IMR-90 (cell line): ENCODE results near the gene SPATA16. TPM values are rescaled to one million over a fixed set of nuclear protein-coding genes. Genes with fewer than 3 reads are reported as not detected.

ENCODE experiments used
- ATAC-seq: fragments of 200-7000 bp; cut with Tn5 transposase; 2 replicates; pipeline ENCODE4 v1.9.1; 2020; ENCODE audit warnings: low read depth, mild to moderate bottlenecking, moderate library complexity
- BruUV-seq: library from RNA; stranded (reverse); fragments of 400-500 nt; replicated peaks from 2 replicates; lab custom pipeline; 2021; lab: Mats Ljungman, UMichigan
- CTCF ChIA-PET: fragments of 300-600 bp; formaldehyde crosslinking; extraction: SDS; loops from one replicate; lab custom pipeline; 2021; ENCODE audit warnings: antibody characterized with exemption; lab: Yijun Ruan, JAX
- POLR2A ChIA-PET: fragments of 300-600 bp; sonication (Branson Sonifier 250); formaldehyde crosslinking; loops from one replicate; lab custom pipeline; 2022; ENCODE audit warnings: antibody characterized with exemption; ENCODE audit not compliant: unreplicated experiment; lab: Charles Lee
- DNase-seq: peaks from one replicate; pipeline ENCODE4 v3.0.0; 2013
- H2AFZ ChIP-seq: replicated peaks from 2 replicates; pipeline ENCODE3; 2013; ENCODE audit warnings: low read length, mild to moderate bottlenecking; ENCODE audit not compliant: poor library complexity
- H2AK5ac ChIP-seq: 2 replicates; pipeline ENCODE4 v1.6.1; 2013; ENCODE audit warnings: low read depth, low read length, inconsistent platforms
- H2AK9ac ChIP-seq: replicated peaks from 2 replicates; pipeline ENCODE3; 2013; ENCODE audit warnings: mild to moderate bottlenecking, low read depth, low read length, moderate library complexity; ENCODE audit not compliant: poor library complexity
- H2BK120ac ChIP-seq: 2 replicates; pipeline ENCODE4 v1.6.1; 2013; ENCODE audit warnings: low read depth, low read length, inconsistent platforms
- H2BK15ac ChIP-seq: 3 replicates; pipeline ENCODE4 v1.6.1; 2013; ENCODE audit warnings: low read depth, low read length, inconsistent platforms
- H2BK20ac ChIP-seq: 2 replicates; pipeline ENCODE4 v1.6.1; 2013; ENCODE audit warnings: low read depth, mild to moderate bottlenecking, inconsistent platforms, low read length, moderate library complexity
- H2BK5ac ChIP-seq: 2 replicates; pipeline ENCODE4 v1.6.1; 2013; ENCODE audit warnings: mild to moderate bottlenecking, low read depth, low read length, inconsistent platforms; ENCODE audit not compliant: poor library complexity, severe bottlenecking
- H3K14ac ChIP-seq: replicated peaks from 2 replicates; pipeline ENCODE4 v1.6.1; 2013; ENCODE audit warnings: low read depth, low read length, inconsistent platforms
- H3K18ac ChIP-seq: 2 replicates; pipeline ENCODE4 v1.6.1; 2013; ENCODE audit warnings: low read depth, low read length, control low read depth
- H3K23ac ChIP-seq: 2 replicates; pipeline ENCODE4 v1.6.1; 2013; ENCODE audit warnings: low read depth, low read length, inconsistent platforms
- H3K27ac ChIP-seq: 2 replicates; pipeline ENCODE4 v1.5.1; 2013; ENCODE audit warnings: mild to moderate bottlenecking, control low read depth, low read length; ENCODE audit not compliant: insufficient read depth
- H3K27me3 ChIP-seq: 2 replicates; pipeline ENCODE4 v1.6.1; 2013; ENCODE audit warnings: low read length; ENCODE audit not compliant: control insufficient read depth, insufficient read depth
- H3K36me3 ChIP-seq: 2 replicates; pipeline ENCODE4 v1.6.1; 2013; ENCODE audit warnings: low read length, mixed read lengths; ENCODE audit not compliant: control insufficient read depth, insufficient read depth
- H3K4ac ChIP-seq: 2 replicates; pipeline ENCODE4 v1.6.1; 2013; ENCODE audit warnings: low read depth, low read length, inconsistent platforms
- H3K4me1 ChIP-seq: 2 replicates; pipeline ENCODE4 v1.6.1; 2013; ENCODE audit warnings: low read length, mixed read lengths; ENCODE audit not compliant: control insufficient read depth, insufficient read depth
- H3K4me2 ChIP-seq: 2 replicates; pipeline ENCODE4 v1.6.1; 2013; ENCODE audit warnings: low read depth, mild to moderate bottlenecking, control low read depth, low read length, moderate library complexity
- H3K4me3 ChIP-seq: 2 replicates; pipeline ENCODE4 v1.5.1; 2013; ENCODE audit warnings: low read depth, mild to moderate bottlenecking, control low read depth, low read length, moderate library complexity; ENCODE audit not compliant: insufficient read depth
- H3K56ac ChIP-seq: 2 replicates; pipeline ENCODE4 v1.6.1; 2013; ENCODE audit warnings: low read length, inconsistent platforms; ENCODE audit not compliant: insufficient read depth; ENCODE audit errors: extremely low read depth
- H3K79me1 ChIP-seq, 2 experiments: 2 replicates each; pipeline ENCODE4 v1.6.1; 2013; ENCODE audit warnings: low read length in 2 of 2, inconsistent platforms in 1 of 2, low read depth in 1 of 2
- H3K9ac ChIP-seq: 2 replicates; pipeline ENCODE4 v1.6.1; 2013; ENCODE audit warnings: low read depth, low read length, control low read depth
- H3K9me1 ChIP-seq: 2 replicates; pipeline ENCODE4 v1.6.1; 2013; ENCODE audit warnings: low read length, inconsistent platforms; ENCODE audit not compliant: insufficient read depth
- H3K9me3 ChIP-seq: 2 replicates; pipeline ENCODE4 v1.6.1; 2013; ENCODE audit warnings: low read length; ENCODE audit not compliant: control insufficient read depth, insufficient read depth
- H4K20me1 ChIP-seq: 2 replicates; pipeline ENCODE4 v1.6.1; 2013; ENCODE audit warnings: low read length, inconsistent platforms; ENCODE audit not compliant: insufficient read depth
- H4K5ac ChIP-seq: 2 replicates; pipeline ENCODE4 v1.6.1; 2013; ENCODE audit warnings: mild to moderate bottlenecking, low read depth, low read length, control low read depth
- H4K8ac ChIP-seq, 2 experiments: 2 replicates each; pipeline ENCODE4 v1.6.1; 2013; ENCODE audit warnings: low read depth in 2 of 2, low read length in 2 of 2, control low read depth in 1 of 2, inconsistent platforms in 1 of 2
- H4K91ac ChIP-seq: 2 replicates; pipeline ENCODE4 v1.6.1; 2013; ENCODE audit warnings: low read depth, low read length, inconsistent platforms; ENCODE audit not compliant: insufficient read depth
- BHLHE40 ChIP-seq: fragments of 150-350 bp; IDR thresholded peaks from 2 replicates; pipeline ENCODE4 v1.6.1; 2016; ENCODE audit warnings: mild to moderate bottlenecking, low read depth, low read length
- CEBPB ChIP-seq: IDR thresholded peaks from 2 replicates; pipeline ENCODE4 v1.6.1; 2012; ENCODE audit warnings: low read depth, low read length, improper control_type of control experiment
- CHD1 ChIP-seq: IDR thresholded peaks from 2 replicates; pipeline ENCODE4 v1.6.1; 2012; ENCODE audit warnings: low read depth, low read length, improper control_type of control experiment
- CTCF ChIP-seq: conservative IDR thresholded peaks from 2 replicates; pipeline ENCODE4 v1.5.1; 2012; ENCODE audit warnings: mild to moderate bottlenecking, low read depth, low read length, improper control_type of control experiment
- ELK1 ChIP-seq: fragments of 150-350 bp; IDR thresholded peaks from 2 replicates; pipeline ENCODE4 v1.6.1; 2016; ENCODE audit warnings: low read depth, mild to moderate bottlenecking, low read length, moderate library complexity, borderline replicate concordance
- FOS ChIP-seq: fragments of 150-350 bp; IDR thresholded peaks from 2 replicates; pipeline ENCODE4 v1.6.1; 2016; ENCODE audit warnings: low read depth, low read length
- MAFK ChIP-seq: IDR thresholded peaks from 2 replicates; pipeline ENCODE4 v1.6.1; 2012; ENCODE audit warnings: low read depth, low read length, improper control_type of control experiment
- MAZ ChIP-seq: IDR thresholded peaks from 2 replicates; pipeline ENCODE4 v1.6.1; 2012; ENCODE audit warnings: low read depth, mild to moderate bottlenecking, low read length, improper control_type of control experiment, moderate library complexity, borderline replicate concordance
- MXI1 ChIP-seq: IDR thresholded peaks from 2 replicates; pipeline ENCODE4 v1.6.1; 2012; ENCODE audit warnings: low read depth, mild to moderate bottlenecking, low read length, moderate library complexity, borderline replicate concordance
- NFE2L2 ChIP-seq: fragments of 150-350 bp; IDR thresholded peaks from 2 replicates; pipeline ENCODE4 v1.6.1; 2016; ENCODE audit warnings: low read depth, mild to moderate bottlenecking, low read length
- POLR2A ChIP-seq: IDR thresholded peaks from 2 replicates; pipeline ENCODE4 v1.6.1; 2012; ENCODE audit warnings: mild to moderate bottlenecking, low read depth, low read length
- RAD21 ChIP-seq: IDR thresholded peaks from 2 replicates; pipeline ENCODE4 v1.6.1; 2012; ENCODE audit warnings: low read length, improper control_type of control experiment
- RCOR1 ChIP-seq: IDR thresholded peaks from 2 replicates; pipeline ENCODE4 v1.6.1; 2012; ENCODE audit warnings: mild to moderate bottlenecking, low read length, improper control_type of control experiment; ENCODE audit not compliant: insufficient replicate concordance
- RFX5 ChIP-seq: IDR thresholded peaks from 2 replicates; pipeline ENCODE4 v1.8.0; 2012; ENCODE audit warnings: low read depth, mild to moderate bottlenecking, low read length, moderate library complexity
- SMC3 ChIP-seq: fragments of 150-350 bp; IDR thresholded peaks from 2 replicates; pipeline ENCODE4 v1.6.1; 2016; ENCODE audit warnings: low read depth, mild to moderate bottlenecking, antibody characterized with exemption, low read length, moderate library complexity
- USF2 ChIP-seq: fragments of 150-350 bp; IDR thresholded peaks from 2 replicates; pipeline ENCODE4 v1.6.1; 2017; ENCODE audit warnings: mild to moderate bottlenecking, antibody characterized with exemption, low read length, low read depth
- WGBS, 2 experiments: methylation state at CpG; one replicate each; pipeline versions ENCODE4 v1.1.5 to v1.1.7; 2013; ENCODE audit warnings: missing lambda C conversion rate in 2 of 2; ENCODE audit not compliant: insufficient read length in 1 of 2; ENCODE audit errors: extremely low coverage in 2 of 2; 5-methylcytosine and 5-hydroxymethylcytosine counted together
- dilution Hi-C: fragments of 300-500 bp; cut with HindIII; formaldehyde crosslinking; loops from one replicate; pipeline ENCODE4 v1.14.3; 2018; ENCODE audit warnings: low sequenced_read_pairs; ENCODE audit not compliant: unreplicated experiment
- in situ Hi-C: fragments of 300-500 bp; cut with MboI; formaldehyde crosslinking; loops from 3 replicates; pipeline ENCODE4 v1.14.3; 2019; ENCODE audit warnings: low sequenced_read_pairs, inconsistent platforms, mixed read lengths
- intact Hi-C: fragments of 100-400 bp; cut with micrococcal nuclease; formaldehyde crosslinking; loops from 2 replicates; pipeline ENCODE4 v1.10.0; 2022
- polyA plus RNA-seq, 3 experiments: library from polyadenylated mRNA; depleted of rRNA; stranded (reverse); fragments of >200 nt; gene quantifications; 2 replicates each; pipeline ENCODE4 v1.2.3, GENCODE V29; 2012; ENCODE audit warnings: low replicate concordance in 1 of 3
- total RNA-seq: library from RNA; depleted of rRNA; stranded (reverse); fragments of >200 nt; gene quantifications from 2 replicates; pipeline ENCODE4 v1.2.3, GENCODE V29; 2012

The SPATA16 gene
- total and polyA plus RNA-seq, 2 of the 4 experiments (the other 2 are of a cell fraction): not detected

- Histone ChIP-seq H3K27me3 (no peaks in the 10 kb centered on the region), H3K9me3 (no peaks in the 10 kb centered on the region), H3K4me3 (no peak overlapping the region), H4K91ac (no peak overlapping the region), H3K9me1 (no peaks in the 10 kb centered on the region), H4K8ac (no peak overlapping the region), H2AK5ac (no peak overlapping the region), H2AFZ (no peak overlapping the region), H3K14ac (no peak overlapping the region), H3K27ac (no peak overlapping the region), H3K4me1 (no peaks in the 10 kb centered on the region), H2BK5ac (no peak overlapping the region), H3K4ac (no peak overlapping the region), H3K23ac (no peak overlapping the region), H3K18ac (no peak overlapping the region), H4K20me1 (no peaks in the 10 kb centered on the region), H3K56ac (no peak overlapping the region), H3K4me2 (no peak overlapping the region), H2AK9ac (no peak overlapping the region), H3K79me1 (no peaks in the 10 kb centered on the region), H4K5ac (no peak overlapping the region), H2BK15ac (no peak overlapping the region), H2BK120ac (no peak overlapping the region), H3K9ac (no peak overlapping the region), H2BK20ac (no peak overlapping the region), H3K36me3 (no peaks in the 10 kb centered on the region)
- dilution Hi-C loops (no loop called here), in situ Hi-C loops (no loop called here), intact Hi-C loops (no loop called here)
- POLR2A ChIA-PET: no interaction called here
- TF ChIP-seq CHD1 (no peak), FOS (no peak), MAZ (no peak), CEBPB (no peak), RFX5 (no peak), RCOR1 (no peak), MXI1 (no peak), RAD21 (no peak), SMC3 (no peak), MAFK (no peak), NFE2L2 (no peak), POLR2A (no peak), BHLHE40 (no peak), USF2 (no peak), ELK1 (no peak), CTCF (no peak)
- no CpG with 5 or more reads among the region's 2 CpGs for WGBS, 2 experiments
- no peak for DNase-seq
- BruUV-seq: no TSS peak
- CTCF ChIA-PET: no interaction called here
- ATAC-seq: no peak
Observed at GRCh38 chr3:172958565-172958964, 182.5 kb downstream of the SPATA16 start.
